Activated CD8-positive, alpha-beta memory T cell treated with anti-CD3 and anti-CD28 coated beads for 36 hours (primary cell): ENCODE data around the gene UVSSA. TPM values are rescaled to one million over a fixed set of nuclear protein-coding genes. Genes with fewer than 3 reads are reported as not detected.

ENCODE experiments used
- CTCF ChIA-PET: fragments of 350-600 bp; sonication (Branson Sonifier 250); formaldehyde crosslinking; loops from one replicate; lab custom pipeline; 2021; ENCODE audit warnings: antibody characterized with exemption; lab: Charles Lee
- POLR2A ChIA-PET: fragments of 350-600 bp; sonication (Branson Sonifier 250); formaldehyde crosslinking; loops from one replicate; lab custom pipeline; 2021; ENCODE audit warnings: antibody characterized with exemption; lab: Charles Lee
- total RNA-seq, 2 experiments: library from RNA; stranded (reverse); gene quantifications; one replicate each; pipeline ENCODE4 v1.2.3, GENCODE V29; 2021

UVSSA gene
- total RNA-seq, 2 experiments from 2014 or later, result 15.2 to 17.0 TPM

DNA sequence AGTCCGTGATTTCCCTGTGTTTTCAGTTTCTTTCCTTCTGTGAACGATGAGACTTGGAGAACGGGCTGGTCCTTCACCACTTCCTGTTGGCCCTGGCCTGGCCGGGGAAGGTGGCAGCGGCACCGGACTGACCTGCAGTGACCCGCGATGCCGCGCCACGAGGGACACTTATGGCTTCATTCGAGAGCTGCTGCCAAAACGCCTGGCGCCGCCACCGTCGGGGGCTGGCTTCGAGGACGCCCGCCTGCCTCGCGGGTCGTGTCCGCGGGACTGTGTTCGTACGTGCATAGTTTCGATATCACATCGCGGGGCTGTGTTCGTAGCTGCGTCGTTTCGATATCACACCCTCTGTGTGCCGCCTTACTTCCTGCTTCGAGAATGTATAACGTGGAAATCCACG is 7.5 kb upstream of the UVSSA start:
- CTCF ChIA-PET, result no interaction called here

DNA sequence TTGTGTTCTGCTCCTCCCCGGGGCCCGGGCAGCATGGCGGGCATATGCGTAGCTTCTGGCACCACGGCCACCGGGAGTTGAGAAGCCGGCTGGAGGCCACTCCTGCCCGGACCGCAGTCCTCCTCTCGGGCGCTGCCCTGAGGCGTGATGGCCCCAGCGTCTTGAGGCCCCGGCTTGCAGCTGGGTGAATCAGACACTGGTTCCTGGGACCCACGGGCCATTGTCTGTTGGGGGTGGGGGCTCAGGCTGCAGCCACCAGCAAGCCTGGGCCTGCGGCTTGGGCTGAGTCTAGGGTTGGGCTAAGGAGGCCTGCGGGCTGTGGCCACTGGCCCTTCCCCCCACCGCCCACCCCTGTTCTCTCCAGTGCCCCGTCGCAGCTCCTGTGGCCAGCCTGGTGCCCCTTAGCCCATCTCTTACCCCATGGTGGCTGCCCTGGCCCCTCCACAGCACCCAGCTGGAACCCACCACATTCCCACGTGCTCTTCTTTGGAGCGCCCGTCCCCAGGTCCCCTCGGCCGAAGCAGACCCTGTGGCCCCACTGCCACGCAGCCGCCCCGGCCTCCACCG is 6.7 kb upstream of the UVSSA start:
- ChIA-PET CTCF (no interaction called here), POLR2A (interaction anchor here (0.6 kb wide), 1 partner anchor 973 kb away, joined by 3 read pairs; no protein-coding TSS in a partner anchor)

More for the DNA sequence above, 7.5 kb upstream of the UVSSA start:
- POLR2A ChIA-PET, result no interaction called here

DNA sequence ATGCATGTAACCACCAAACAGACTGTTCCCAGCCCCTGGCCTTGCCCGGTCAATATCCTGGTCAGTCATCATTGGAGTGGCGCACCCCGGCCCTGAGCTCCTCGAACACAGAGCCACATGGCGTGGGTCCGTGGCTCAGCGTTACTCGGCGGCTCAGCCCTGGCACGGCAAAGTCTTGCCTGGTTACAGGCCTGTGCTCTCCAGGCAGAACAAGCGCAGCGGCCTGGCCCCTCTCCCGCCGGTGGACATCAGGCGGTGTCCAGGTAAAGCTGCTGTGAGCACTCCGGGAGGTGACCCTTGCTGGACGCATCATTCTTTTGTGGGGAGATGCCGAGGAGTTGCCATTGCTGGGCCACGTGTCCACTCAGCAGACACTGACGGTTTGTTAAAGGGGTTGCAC is 6.1 kb upstream of the UVSSA start:
- ChIA-PET CTCF (no interaction called here), POLR2A (no interaction called here)

DNA sequence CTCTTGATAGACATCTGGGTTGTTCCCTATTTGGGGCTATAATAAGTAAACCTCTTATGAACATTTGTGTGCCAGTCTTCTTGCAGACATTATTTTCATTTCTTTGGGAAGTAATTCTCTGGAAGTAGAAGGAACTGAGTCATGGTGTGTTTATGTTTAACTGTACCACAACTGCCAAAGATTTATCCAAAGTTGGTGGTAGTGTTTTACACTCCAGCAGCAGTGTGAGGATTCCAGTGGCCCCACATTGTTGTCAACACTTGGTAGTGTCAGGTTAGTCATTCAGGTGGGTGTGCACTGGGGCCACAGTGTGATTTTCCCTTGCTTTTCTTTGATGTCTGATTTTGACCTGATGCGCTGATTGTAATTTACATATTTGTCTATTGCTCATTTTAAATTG is 5.0 kb upstream of the UVSSA start:
- ChIA-PET CTCF (no interaction called here), POLR2A (no interaction called here)

DNA sequence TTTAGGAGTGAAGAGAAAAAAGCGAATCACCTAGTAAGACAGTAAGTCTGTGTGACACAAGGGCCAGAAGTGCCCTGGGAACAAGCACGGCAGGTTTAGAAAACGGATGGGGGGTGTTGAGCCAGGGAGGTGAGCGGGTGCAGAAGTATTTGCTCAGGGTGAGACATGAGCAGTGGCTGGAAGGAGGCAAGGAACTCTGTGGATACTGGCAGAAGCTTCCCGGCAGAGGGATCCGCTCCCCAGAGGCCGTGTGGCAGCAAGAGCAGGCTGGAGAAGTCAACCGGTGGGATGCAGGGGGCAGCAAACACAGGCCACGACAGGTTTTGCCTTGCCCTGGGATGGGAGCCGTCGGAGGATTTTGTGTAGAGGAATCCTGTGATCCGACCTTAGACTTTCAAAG is 2.3 kb upstream of the UVSSA start:
- ChIA-PET CTCF (interaction anchor here (0.7 to 2.3 kb wide), 4 partner anchors 55 to 679 kb away, joined by 3 to 6 read pairs (median 5); no protein-coding TSS in a partner anchor), POLR2A (no interaction called here)

DNA sequence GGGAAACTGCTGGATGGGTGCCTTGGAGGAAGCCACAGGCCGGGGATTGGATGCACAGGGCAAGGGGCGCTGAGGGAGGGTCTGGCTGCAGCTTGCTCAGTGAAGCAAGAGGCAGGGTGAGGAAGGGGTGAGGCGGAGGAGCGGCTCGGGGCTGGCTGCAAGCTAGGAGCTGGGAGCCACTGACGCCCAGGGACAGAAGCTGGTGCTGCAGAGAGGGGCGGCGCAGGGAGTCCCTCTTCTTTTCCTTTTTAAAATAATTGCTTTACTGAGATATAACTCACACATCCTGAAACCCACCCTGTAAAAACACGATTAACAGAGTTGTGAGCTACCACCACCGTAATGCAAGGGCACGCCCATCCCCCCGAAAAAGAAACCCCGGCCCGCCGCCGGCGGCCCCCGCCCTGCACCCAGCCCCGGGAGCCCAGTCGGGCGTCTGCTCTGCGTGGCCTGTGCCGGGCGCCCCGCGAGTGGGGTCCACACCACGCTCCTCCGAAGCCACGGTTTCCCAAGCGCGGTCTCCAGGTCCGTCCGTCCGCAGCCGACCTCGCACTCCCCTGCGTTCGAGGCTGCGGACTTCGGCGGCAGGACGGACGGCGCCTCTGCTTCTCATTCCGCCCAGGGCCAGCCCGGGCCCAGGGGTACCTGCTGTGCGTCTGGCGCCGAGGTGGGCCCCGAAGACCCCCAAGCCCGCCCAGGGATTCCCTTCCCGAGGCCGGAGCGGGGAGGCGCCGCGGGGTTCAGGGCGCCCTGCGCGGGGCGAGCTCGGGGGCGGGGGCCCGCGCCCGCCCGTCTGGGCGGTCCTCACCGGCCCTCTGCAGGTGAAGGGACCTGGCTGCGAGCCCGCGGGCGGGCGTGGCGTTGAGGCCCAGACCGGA is 866 bp upstream of the UVSSA start:
- ChIA-PET CTCF (interaction anchor here (0.7 to 2.3 kb wide), 10 partner anchors 10 to 215 kb away, joined by 3 to 6 read pairs (median 3); partner anchors contain the start of gene MAEA), POLR2A (interaction anchor here (0.6 to 3.5 kb wide), 5 partner anchors 15 to 171 kb away, joined by 3 to 29 read pairs (median 6); partner anchors contain the start of genes CTBP1 and MAEA)

DNA sequence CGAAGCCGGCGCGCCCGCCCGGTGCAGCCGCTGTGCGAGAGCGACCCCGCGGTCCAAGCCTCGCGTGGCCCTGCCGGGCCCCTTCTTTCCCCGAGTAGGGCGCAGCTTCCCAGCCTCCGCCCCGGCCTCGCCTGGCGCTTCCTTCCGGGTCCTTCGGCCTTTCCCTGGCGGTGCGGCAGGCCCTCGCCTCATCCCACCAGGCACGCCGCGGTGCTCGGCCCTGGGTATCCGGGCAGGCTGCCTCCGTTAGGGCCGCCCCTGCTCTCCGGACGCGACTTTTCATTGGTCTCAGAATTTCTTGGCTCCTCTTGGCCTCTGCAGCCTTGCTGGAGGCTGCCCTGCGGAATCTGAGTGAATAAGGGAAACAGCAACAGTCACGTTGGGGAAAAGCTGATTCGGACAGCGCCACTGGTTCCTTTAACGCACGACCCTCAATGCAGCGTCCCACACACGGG is 429 bp downstream of the UVSSA start:
- POLR2A ChIA-PET, result interaction anchor here (0.8 to 3.5 kb wide), 4 partner anchors 55 to 374 kb away, joined by 3 to 29 read pairs (median 3); partner anchors contain the start of genes CTBP1, TACC3 and TMEM129
- CTCF ChIA-PET, result interaction anchor here (1.1 to 2.6 kb wide), 4 partner anchors 9 to 217 kb away, joined by 4 to 6 read pairs (median 5); partner anchors contain the start of gene MAEA

DNA sequence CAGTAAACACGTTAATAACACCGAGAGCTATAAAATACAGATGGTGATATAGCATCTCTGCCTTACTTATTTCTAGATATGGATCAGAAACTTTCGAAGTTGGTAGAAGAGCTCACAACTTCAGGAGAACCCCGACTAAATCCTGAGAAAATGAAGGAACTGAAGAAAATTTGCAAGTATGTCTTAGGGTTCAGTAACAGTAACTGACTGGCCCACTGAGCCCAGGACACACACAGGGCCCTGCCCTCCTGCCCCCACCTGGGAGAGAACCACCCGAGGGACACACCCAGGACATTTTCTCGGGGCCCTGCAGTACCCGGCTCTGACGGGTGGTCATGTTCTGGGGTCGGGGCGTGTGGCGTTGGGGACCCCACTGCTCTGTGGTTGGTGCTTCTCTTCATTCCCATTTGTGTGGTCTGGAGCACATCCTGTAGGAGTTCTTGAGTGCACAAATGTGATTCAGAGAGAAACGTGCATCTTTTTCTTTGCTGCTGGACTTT is 1.1 kb downstream of the UVSSA start:
- POLR2A ChIA-PET, result interaction anchor here (0.8 to 3.5 kb wide), 5 partner anchors 49 to 373 kb away, joined by 3 to 29 read pairs (median 3); partner anchors contain the start of genes CTBP1, TACC3 and TMEM129
- CTCF ChIA-PET, result interaction anchor here (1.2 to 2.6 kb wide), 2 partner anchors 8 to 58 kb away, joined by 5 to 6 read pairs; partner anchors contain the start of gene MAEA

DNA sequence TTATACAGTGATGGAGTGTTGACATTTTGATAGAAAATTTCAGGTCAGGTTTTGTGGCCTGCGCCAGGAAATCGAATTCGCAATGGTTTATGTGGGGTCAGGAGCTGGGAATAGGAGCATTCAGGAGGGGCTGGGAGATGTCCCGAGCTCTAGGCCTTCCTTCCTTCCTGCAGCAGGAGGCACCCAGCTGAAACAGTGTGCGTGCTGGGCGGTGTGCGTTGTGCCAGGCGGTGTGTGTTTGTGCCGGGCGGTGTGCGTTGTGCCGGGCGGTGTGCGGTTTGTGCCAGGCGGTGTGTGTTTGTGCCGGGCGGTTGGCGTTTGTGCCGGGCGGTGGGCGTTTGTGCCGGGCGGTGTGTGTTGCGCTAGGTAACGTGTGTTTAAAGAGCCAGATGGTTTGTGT is 1.7 kb downstream of the UVSSA start:
- ChIA-PET CTCF (interaction anchor here (1.5 to 2.6 kb wide), 3 partner anchors 59 to 280 kb away, joined by 3 to 6 read pairs (median 5); partner anchors contain the start of gene MAEA), POLR2A (interaction anchor here (1.0 to 3.5 kb wide), 2 partner anchors 50 to 100 kb away, joined by 3 to 29 read pairs; partner anchors contain the start of gene CTBP1)

DNA sequence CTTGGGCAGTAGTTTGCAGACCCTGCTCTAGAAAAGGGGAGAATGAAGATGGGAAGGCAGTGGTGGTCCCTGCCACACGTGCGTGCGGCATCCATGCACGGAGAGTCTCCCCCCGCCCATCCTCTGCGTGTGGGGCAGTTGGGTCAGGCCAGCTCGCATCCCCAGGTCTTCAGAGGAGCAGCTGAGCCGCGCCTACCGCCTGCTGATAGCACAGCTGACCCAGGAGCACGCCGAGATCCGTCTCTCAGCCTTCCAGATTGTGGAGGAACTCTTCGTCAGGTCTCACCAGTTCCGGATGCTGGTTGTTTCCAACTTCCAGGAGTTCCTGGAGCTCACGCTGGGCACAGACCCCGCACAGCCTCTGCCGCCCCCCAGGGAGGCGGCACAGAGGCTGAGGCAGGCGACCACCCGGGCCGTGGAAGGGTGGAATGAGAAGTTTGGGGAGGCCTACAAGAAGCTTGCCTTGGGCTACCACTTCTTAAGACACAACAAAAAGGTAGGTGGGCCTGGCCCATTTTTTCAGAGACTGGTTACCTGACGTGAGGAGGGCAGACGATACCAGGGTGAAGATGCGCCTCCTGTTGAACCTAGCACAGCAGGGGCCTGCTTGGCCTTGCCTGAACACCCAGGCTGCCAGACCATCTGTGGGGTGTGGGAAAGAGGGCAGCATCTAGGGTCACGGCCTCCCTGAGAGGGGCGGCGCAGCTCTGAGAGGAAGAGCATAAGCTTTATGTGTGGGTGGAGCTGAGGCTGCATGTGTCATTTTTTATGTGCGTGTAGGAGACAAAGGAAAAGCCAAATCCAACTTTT is 2.6 kb downstream of the UVSSA start:
- ChIA-PET POLR2A (interaction anchor here (1.0 kb wide), 1 partner anchor 51 kb away, joined by 3 read pairs; no protein-coding TSS in a partner anchor), CTCF (interaction anchor here (1.5 to 2.6 kb wide), 3 partner anchors 60 to 279 kb away, joined by 3 to 6 read pairs (median 5); partner anchors contain the start of gene MAEA)

DNA sequence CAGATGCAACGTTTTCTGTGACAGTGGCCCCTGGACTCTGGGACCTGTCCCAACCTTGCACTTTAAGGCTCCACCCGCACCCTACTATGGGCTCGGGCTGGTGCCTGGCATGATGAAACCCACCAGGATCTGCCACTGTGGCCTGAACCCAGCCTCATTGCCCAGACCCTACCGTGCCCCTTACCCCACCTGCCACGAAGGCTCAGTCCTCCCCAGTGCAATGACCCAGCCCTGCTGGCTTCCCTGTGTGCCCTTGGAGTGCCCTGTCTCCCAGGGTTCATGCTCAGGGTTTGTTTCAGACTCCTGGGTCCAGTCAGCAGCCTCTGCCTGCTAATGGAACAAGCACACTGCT is 3.1 kb downstream of the UVSSA start:
- ChIA-PET CTCF (interaction anchor here (0.8 to 2.6 kb wide), 5 partner anchors 43 to 279 kb away, joined by 3 to 6 read pairs (median 3); partner anchors contain the start of gene MAEA), POLR2A (no interaction called here)

DNA sequence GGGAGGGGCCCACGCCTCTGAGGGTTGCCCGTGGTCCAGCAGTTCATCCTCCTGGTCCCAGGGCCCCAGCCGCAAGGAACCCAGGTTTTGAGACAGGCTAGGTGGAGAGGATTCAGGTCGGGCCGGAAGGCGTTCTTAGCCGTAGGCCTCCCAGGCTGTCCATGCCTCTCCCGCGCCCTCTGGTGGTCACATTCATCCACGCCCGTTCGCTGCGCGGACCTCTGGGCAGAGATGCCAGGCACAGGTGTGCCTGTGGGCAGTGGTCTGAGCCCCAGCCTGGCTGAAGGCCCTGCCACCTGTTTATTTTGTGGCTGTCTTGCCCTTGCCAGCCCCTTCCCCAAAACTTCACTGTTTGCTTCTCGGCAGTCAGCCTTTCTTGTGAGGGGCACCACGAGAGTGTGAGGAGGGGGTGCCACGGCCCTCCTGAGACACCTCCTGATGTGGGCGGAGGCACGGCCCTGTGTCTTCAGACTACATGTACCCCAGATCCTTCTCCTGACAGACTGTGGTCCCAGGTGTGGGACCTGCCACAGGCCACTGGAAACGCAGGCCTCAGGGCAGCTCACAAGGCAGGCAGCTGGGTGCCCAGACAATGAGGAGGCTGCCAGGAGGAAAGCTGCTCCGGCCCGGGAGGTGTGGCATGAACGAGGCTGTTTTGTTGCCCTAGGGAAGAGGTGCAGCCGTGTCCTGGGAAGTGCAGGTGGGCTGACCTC is 5.0 kb downstream of the UVSSA start:
- POLR2A ChIA-PET, result no interaction called here
- CTCF ChIA-PET, result interaction anchor here (1.6 to 1.8 kb wide), 3 partner anchors 184 to 277 kb away, joined by 3 to 10 read pairs (median 6); no protein-coding TSS in a partner anchor

DNA sequence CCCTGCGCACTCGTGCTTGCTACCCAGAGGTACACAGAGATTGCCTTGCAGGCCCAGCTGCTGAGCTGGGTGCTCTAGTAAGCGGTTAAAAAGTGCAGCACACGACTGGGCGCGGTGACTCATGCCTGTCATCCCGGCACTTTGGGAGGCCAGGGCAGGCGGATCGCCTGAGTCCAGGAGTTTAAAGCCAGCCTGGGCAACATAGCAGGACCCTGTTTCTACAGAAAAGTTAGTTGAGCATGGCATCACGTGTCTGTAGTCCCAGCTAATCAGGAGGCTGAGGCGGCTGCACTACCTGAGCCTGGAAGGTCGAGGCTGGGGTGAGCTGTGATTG is 5.5 kb downstream of the UVSSA start:
- POLR2A ChIA-PET, result interaction anchor here (0.6 kb wide), 1 partner anchor 50 kb away, joined by 8 read pairs; no protein-coding TSS in a partner anchor
- CTCF ChIA-PET, result interaction anchor here (0.8 to 1.8 kb wide), 6 partner anchors 62 to 277 kb away, joined by 3 to 10 read pairs (median 3); no protein-coding TSS in a partner anchor

DNA sequence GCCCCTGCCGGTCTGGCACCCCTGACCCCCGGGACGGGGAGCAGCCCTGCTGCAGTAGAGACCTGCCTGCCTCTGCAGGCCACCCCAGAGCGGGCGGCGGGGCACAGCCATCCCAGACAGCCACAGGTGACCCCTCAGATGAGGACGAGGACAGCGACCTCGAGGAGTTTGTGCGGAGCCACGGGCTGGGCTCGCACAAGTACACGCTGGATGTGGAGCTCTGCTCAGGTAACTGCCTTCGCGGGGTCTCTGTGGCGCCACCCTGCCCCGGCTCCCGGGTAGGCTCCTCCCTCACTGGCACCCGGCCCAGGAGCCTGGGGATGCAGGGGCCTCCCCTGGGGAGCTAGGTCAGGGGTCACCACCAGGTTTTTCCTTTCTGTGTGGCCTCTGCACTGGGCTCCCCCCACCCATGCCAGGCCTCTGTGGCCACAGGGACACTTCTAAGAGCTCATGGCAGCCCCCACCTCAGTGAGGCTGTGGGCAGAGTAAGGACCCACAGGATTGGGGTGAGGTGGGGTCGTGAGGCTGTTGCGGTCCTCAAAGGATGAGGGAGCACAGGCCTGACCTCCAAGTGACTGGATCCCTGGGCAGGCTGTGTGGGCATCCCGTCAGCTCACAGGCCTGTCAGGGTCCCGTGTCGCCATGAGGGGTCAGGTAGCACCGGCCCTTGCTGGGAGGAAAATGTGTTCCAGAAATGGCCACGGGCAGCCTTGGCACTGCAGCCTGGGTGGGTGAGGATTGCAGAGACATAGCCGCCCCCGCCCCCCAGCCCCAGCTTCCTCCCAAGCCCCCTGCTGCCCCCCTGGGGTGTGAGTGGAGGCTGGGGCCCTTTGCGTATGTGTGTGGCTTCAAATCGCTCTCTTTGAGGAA is 6.4 kb downstream of the UVSSA start:
- CTCF ChIA-PET, result interaction anchor here (0.8 to 1.8 kb wide), 6 partner anchors 63 to 276 kb away, joined by 3 to 10 read pairs (median 3); no protein-coding TSS in a partner anchor
- POLR2A ChIA-PET, result interaction anchor here (0.6 kb wide), 1 partner anchor 51 kb away, joined by 8 read pairs; no protein-coding TSS in a partner anchor

DNA sequence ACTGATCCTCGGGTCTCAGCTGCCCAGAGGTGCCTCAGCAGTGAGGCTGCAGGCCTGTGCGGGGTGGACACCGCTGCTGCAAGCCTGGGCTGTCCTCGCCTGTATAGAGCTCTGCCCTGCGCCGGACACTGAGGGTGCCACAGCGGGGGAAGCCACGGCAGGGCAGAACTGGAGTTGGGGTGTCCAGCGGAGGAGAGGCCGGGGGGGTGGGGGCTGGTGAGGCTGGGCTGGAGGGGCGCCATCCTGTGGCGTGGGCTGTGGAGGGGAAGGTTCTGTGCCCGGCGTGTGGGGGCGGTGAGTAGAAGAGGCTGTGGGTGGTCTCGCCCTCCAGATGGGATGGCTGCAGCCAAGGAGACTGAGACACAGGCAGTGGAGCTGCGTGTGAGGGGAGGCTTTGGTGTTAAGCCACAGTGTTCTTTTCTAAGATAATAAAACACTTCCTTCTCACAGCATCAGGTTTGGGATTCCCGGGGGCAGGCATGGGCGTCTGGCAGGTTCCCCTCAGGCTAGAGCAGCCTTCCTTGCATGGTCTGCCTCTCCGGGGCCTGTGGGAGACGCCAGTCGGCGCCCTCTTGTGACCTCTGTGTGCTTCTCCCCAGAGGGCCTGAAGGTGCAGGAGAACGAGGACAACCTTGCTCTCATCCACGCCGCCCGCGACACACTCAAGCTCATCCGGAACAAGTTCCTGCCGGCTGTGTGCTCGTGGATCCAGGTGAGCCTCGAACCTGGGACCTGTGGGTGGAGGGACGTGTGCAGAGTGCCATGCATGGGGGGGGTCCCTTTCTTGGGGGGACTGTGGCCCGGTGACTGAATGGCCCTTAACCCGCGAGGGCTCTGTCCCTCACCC is 7.4 kb downstream of the UVSSA start:
- CTCF ChIA-PET, result interaction anchor here (0.9 to 3.3 kb wide), 5 partner anchors 217 to 275 kb away, joined by 3 to 13 read pairs (median 3); no protein-coding TSS in a partner anchor
- POLR2A ChIA-PET, result no interaction called here

DNA sequence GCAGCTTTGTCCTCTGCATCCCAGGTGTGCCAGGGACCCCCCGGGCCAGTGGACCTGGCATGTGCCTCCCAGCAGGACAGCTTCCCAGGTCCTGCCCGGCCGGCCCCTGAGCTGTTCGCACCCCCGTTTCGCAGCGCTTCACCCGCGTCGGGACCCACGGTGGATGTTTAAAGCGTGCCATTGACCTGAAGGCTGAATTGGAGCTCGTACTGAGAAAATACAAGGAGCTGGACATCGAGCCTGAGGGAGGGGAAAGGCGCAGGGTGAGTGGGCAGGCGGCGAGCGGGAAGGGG is 7.9 kb downstream of the UVSSA start:
- ChIA-PET CTCF (interaction anchor here (1.1 to 3.3 kb wide), 4 partner anchors 218 to 275 kb away, joined by 3 to 13 read pairs (median 4); no protein-coding TSS in a partner anchor), POLR2A (no interaction called here)
